Panc1 (cell line): ENCODE measurements around the gene C20orf204. TPM values are rescaled to one million over a fixed set of nuclear protein-coding genes. Genes with fewer than 3 reads are reported as not detected.

Source experiments
- ATAC-seq: fragments of 200-7000 bp; cut with Tn5 transposase; 2 replicates; pipeline ENCODE4 v1.9.1; 2020; ENCODE audit warnings: mild to moderate bottlenecking, moderate library complexity
- BruUV-seq: library from RNA; stranded (reverse); fragments of 400-500 nt; replicated peaks from 2 replicates; lab custom pipeline; 2021; lab: Mats Ljungman, UMichigan
- CTCF ChIA-PET: fragments of 300-600 bp; sonication (Branson Sonifier 250); formaldehyde crosslinking; loops from one replicate; lab custom pipeline; 2022; ENCODE audit warnings: antibody characterized with exemption; lab: Charles Lee
- POLR2A ChIA-PET: fragments of 300-600 bp; sonication (Branson Sonifier 250); formaldehyde crosslinking; loops from one replicate; lab custom pipeline; 2022; ENCODE audit warnings: antibody characterized with exemption; lab: Charles Lee
- DNase-seq: peaks from one replicate; pipeline ENCODE4 v3.0.0-alpha.2; 2010; ENCODE audit warnings: low read depth, low spot score
- H3K27ac ChIP-seq: 2 replicates; pipeline ENCODE4 v1.5.1; 2011; ENCODE audit warnings: mild to moderate bottlenecking, low read length, inconsistent platforms
- H3K27me3 ChIP-seq: fragments of 200-500 bp; sonication (Bioruptor generic); 2 replicates; pipeline ENCODE4 v1.6.0; 2014; ENCODE audit warnings: low read length, inconsistent platforms; ENCODE audit not compliant: control insufficient read depth, insufficient read depth
- H3K36me3 ChIP-seq: fragments of 200-500 bp; sonication (Bioruptor generic); 2 replicates; pipeline ENCODE4 v1.5.1; 2014; ENCODE audit warnings: inconsistent platforms, mild to moderate bottlenecking, low read length, moderate library complexity; ENCODE audit not compliant: control insufficient read depth, insufficient read depth
- H3K4me1 ChIP-seq: 2 replicates; pipeline ENCODE4 v1.5.1; 2011; ENCODE audit warnings: inconsistent platforms, mild to moderate bottlenecking, low read length, moderate library complexity; ENCODE audit not compliant: control insufficient read depth, insufficient read depth
- H3K4me3 ChIP-seq, 2 experiments: 2 replicates each; pipeline ENCODE4 v1.5.1; 2011 to 2012; ENCODE audit warnings: low read depth in 2 of 2, low read length in 2 of 2, mild to moderate bottlenecking in 2 of 2, inconsistent platforms in 1 of 2, moderate library complexity in 1 of 2
- H3K9me3 ChIP-seq: fragments of 200-500 bp; sonication (Bioruptor generic); 2 replicates; pipeline ENCODE4 v1.5.1; 2014; ENCODE audit warnings: low read depth, mild to moderate bottlenecking, inconsistent platforms, low read length, moderate library complexity; ENCODE audit not compliant: control insufficient read depth, insufficient read depth
- CTCF ChIP-seq: fragments of 450-650 bp; IDR thresholded peaks from 2 replicates; pipeline ENCODE4 v1.5.1; 2017; ENCODE audit warnings: mild to moderate bottlenecking
- POLR2AphosphoS5 ChIP-seq: IDR thresholded peaks from 2 replicates; pipeline ENCODE4 v1.6.1; 2012; ENCODE audit warnings: mild to moderate bottlenecking, low read depth, low read length, moderate library complexity
- REST ChIP-seq, 2 experiments: IDR thresholded peaks; 2 replicates each; pipeline ENCODE4 v1.6.1; 2011 to 2012; ENCODE audit warnings: low read depth in 2 of 2, control low read depth in 1 of 2, low read length in 1 of 2, mild to moderate bottlenecking in 1 of 2, moderate library complexity in 1 of 2; ENCODE audit not compliant: insufficient read depth in 1 of 2
- SIN3A ChIP-seq: IDR thresholded peaks from 2 replicates; pipeline ENCODE4 v1.6.1; 2012; ENCODE audit warnings: low read depth, mild to moderate bottlenecking, low read length, moderate library complexity, borderline replicate concordance; ENCODE audit not compliant: insufficient read depth
- TCF7L2 ChIP-seq: IDR thresholded peaks from 2 replicates; pipeline ENCODE4 v1.6.1; 2011; ENCODE audit warnings: mild to moderate bottlenecking, low read depth, low read length, inconsistent platforms
- in situ Hi-C: cut with HindIII; loops from 2 replicates; pipeline ENCODE4 v1.10.0; 2016; ENCODE audit warnings: low sequenced_read_pairs, low pct_unique_long_range_greater_than_20kb
- intact Hi-C: fragments of 100-400 bp; cut with micrococcal nuclease; formaldehyde crosslinking; loops from one replicate; pipeline ENCODE4 v1.10.0; 2022; ENCODE audit not compliant: unreplicated experiment
- total RNA-seq: library from RNA; stranded (reverse); gene quantifications from one replicate; pipeline ENCODE4 v1.2.1, GENCODE V29; 2021; ENCODE audit not compliant: unreplicated experiment

Gene C20orf204
- total RNA-seq, 1 experiment from 2014 or later: 1.9 TPM

GRCh38 chr20:64068386-64069208 lies 32.6 kb downstream of the C20orf204 start:
- H3K27me3 ChIP-seq: no peaks in the 10 kb centered on the region
- no peak for TF ChIP-seq REST (IDR thresholded peaks at IDR 0.05; ENCODE audit: insufficient read depth in 1 of 2, low read depth in 2 of 2, low read length in 1 of 2)
- no peak for TF ChIP-seq CTCF
- no peaks in the 10 kb centered on the region for H3K9me3 ChIP-seq
- ChIA-PET CTCF (no interaction called here), POLR2A (no interaction called here)
- no peak for ATAC-seq
- H3K27ac ChIP-seq: no peak overlapping the region
- H3K4me1 ChIP-seq: peaks cover 26% of the 10 kb centered on the region
- intact Hi-C loops (no loop called here), in situ Hi-C loops (no loop called here)
- DNase-seq: no peak
- no peaks in the 10 kb centered on the region for H3K36me3 ChIP-seq
- H3K4me3 ChIP-seq: no peak overlapping the region
- BruUV-seq: no TSS peak

DNA sequence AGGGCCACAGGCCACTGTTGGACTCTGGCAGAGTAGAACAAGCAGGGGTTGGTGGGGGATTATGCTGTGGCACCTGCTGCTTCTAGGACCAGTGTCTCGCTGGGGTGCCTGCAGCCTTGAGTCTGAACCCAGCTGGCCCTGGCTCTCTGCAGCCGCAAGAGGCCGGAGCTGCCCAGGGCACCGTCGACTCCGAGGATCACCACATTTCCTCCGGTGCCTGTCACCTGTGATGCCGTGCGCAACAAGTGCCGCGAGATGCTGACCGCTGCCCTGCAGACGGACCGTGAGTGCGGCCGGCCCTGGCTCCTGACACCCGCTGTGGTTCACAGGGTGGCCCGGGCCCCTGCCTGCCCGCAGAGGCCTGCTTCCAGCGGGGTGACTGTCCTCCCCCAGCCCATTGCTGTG lies 33.2 kb downstream of the C20orf204 start:
- POLR2A ChIA-PET: no interaction called here
- TF ChIP-seq REST (IDR thresholded peaks at IDR 0.05; ENCODE audit: insufficient read depth in 1 of 2, low read depth in 2 of 2, low read length in 1 of 2) (no peak), CTCF (no peak), TCF7L2 (no peak), POLR2AphosphoS5 (no peak), SIN3A (no peak)
- Histone ChIP-seq H3K27me3 (no peaks in the 10 kb centered on the region), H3K4me3 (no peak overlapping the region), H3K27ac (no peak overlapping the region), H3K36me3 (no peaks in the 10 kb centered on the region), H3K9me3 (no peaks in the 10 kb centered on the region), H3K4me1 (peaks cover 21% of the 10 kb centered on the region)
- ATAC-seq (no peak), DNase-seq (no peak)
- intact Hi-C loops (no loop called here), in situ Hi-C loops (no loop called here)
- no TSS peak for BruUV-seq
- CTCF ChIA-PET: no interaction called here
